Stomach (tissue), 4 donors: ENCODE results near the gene CHTF18.

Source experiments
- EP300 ChIP-seq: sonication (generic); formaldehyde crosslinking; IDR thresholded peaks from one replicate; pipeline ENCODE4 v1.6.1; 2017; ENCODE audit warnings: antibody characterized with exemption
- POLR2A ChIP-seq, 4 donors: fragments of 450-650 bp; IDR thresholded peaks; one replicate each; pipeline ENCODE4 v1.6.1; 2016; ENCODE audit warnings: antibody characterized with exemption in 4 of 4, control low read depth in 2 of 4, mild to moderate bottlenecking in 1 of 4, moderate library complexity in 1 of 4
- TF ChIP-seq, protein P1 (sequence below), 7 experiments: fragments of 450-650 bp in 4 of 7; fragments of 200-600 bp in 3 of 7; sonication (generic) in 3 of 7; IDR thresholded peaks; one replicate each; pipeline ENCODE4 v1.5.1; 2016 to 2019; ENCODE audit warnings: antibody characterized with exemption in 7 of 7, control low read depth in 2 of 7, mild to moderate bottlenecking in 1 of 7

DNA sequence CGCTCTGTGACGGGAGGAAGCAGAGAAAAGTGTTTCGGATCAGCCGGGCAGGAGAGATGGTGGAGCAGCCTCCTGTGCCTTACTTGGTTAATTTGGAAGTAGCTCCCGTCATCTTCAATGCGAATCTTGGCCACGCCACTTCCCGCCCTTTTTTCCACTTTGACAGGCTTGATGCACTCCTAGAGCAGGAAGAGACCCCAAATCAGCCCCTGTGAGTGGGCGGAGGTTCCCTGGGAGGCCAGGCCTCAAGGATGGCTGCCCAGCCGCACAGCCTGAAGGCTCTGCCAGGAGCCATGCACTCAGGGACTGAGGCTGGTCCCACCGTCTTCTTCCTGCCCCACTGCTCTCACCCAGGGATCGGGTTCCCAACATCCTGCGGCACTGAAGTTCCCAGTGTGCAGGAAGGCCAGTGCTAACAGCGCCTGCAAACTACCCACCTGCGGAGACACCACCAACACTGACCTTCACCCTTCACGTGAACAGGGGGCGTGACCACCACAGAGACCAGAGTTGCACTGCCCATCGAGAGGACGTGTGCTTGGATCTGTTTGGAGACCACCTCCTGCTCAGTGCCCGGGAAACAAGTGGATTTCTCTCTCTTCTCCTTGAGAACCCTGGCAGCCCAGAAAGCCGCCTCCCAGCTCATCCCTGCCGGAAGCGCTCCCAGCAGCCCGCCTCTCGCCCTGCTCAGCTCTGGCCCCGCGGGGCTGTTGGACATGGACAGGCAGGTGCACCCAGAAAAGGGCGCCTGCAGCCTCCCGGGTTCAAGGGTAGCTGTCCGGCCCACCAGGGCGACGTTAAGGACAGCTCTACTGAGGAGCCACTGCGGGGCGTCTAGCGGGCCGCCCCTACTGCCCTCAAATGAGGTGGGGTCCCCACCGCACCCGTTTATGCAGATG lies 48.6 kb upstream of the CHTF18 start:
- TF ChIP-seq, protein P1, sequence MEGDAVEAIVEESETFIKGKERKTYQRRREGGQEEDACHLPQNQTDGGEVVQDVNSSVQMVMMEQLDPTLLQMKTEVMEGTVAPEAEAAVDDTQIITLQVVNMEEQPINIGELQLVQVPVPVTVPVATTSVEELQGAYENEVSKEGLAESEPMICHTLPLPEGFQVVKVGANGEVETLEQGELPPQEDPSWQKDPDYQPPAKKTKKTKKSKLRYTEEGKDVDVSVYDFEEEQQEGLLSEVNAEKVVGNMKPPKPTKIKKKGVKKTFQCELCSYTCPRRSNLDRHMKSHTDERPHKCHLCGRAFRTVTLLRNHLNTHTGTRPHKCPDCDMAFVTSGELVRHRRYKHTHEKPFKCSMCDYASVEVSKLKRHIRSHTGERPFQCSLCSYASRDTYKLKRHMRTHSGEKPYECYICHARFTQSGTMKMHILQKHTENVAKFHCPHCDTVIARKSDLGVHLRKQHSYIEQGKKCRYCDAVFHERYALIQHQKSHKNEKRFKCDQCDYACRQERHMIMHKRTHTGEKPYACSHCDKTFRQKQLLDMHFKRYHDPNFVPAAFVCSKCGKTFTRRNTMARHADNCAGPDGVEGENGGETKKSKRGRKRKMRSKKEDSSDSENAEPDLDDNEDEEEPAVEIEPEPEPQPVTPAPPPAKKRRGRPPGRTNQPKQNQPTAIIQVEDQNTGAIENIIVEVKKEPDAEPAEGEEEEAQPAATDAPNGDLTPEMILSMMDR (IDR thresholded peaks at IDR 0.05): no peak
- no peak for TF ChIP-seq EP300
- no peak for TF ChIP-seq POLR2A (IDR thresholded peaks at IDR 0.05)
